ENCODE data around the gene DNAH17.
A peak's percentile ranks its signal among the peaks of the same experiment; 100 is the strongest.

Gene DNAH17

DNA sequence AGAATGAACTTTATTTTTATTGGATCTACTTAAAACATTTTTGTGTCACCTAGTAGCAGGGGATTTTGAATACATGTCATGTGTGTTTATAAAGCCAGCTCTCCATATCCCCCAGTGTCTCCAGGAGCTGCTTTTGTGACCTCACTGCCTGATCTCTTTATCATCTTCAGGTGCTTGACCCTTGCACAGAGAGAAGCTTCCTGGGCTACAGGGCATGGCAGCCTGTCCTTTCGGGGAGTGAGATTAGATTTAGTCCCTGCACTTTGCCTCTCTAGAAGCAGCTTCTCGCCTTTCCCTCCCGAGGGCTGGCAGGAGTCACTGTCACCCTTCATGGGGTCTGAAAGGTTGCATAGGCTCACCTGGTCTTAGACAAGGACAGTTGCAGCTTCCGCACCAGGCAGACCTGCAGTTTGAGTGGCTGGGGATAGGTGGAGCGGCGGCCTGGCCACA is 156.1 kb downstream of the DNAH17 start:
- Histone ChIP-seq H2AFZ (no peak overlapping the region), H3K9ac (no peak overlapping the region), H3K36me3 (ENCODE audit: control insufficient read depth, insufficient read depth, low read length) (no peaks in the 10 kb centered on the region), H3K4me1 (no peaks in the 10 kb centered on the region), H3K79me2 (no peaks in the 10 kb centered on the region), H3K27ac (no peak overlapping the region), H3K4me2 (ENCODE audit: low read length) (no peak overlapping the region), H3K27me3 (ENCODE audit: control insufficient read depth, insufficient read depth, low read length) (no peaks in the 10 kb centered on the region), H3K9me3 (ENCODE audit: control insufficient read depth, low read length) (no peaks in the 10 kb centered on the region), H3K4me3 (ENCODE audit: low read depth, low read length) (no peak overlapping the region)
- TF ChIP-seq CTCF (IDR thresholded peaks at IDR 0.05): no peak

DNA sequence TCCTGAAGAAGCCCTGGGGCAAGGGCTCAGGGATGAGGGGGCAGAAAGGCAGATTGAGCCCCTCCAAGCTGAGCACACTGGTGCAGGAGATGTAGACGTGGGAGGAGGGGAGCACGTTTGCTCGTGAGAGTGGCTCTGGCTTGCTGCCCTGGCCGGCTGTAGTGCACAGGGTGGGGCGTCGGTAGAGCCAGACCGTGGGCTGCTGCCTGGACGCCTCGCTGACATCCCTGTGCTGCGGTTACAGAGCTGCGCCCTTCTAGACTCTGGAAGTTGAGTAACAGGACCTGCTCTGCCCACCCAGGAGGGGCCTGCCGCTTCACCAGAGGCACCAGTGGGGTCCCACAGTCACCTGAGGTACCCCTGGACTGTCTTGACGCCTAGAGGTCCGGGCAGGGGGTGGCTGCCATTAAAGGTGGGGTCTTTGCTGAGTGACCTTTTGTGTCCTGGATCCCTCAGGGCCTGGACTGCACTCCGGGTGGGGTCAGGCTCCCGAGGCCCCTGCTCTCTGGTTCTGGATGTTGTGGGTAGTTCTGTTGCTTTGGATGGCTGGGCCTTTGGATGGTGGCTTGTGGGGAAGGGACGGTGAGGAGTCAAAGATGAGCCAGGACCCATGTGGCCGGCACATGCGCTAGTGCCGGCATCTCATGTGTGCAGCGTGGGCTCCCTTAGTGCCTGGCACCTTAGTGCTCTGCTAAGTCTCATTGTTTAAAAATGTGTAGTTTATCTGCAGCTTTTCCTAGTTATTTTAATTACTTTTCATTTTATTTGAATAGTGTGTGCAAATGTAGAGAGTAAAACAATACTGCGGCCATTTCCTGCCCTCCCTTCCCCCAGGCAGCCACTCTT is 157.0 kb downstream of the DNAH17 start:
- Histone ChIP-seq H3K4me1 (no peaks in the 10 kb centered on the region), H3K9me3 (ENCODE audit: control insufficient read depth, low read length) (no peaks in the 10 kb centered on the region), H3K4me2 (ENCODE audit: low read length) (no peak overlapping the region), H3K27me3 (ENCODE audit: control insufficient read depth, insufficient read depth, low read length) (no peaks in the 10 kb centered on the region), H3K79me2 (no peaks in the 10 kb centered on the region), H2AFZ (no peak overlapping the region), H3K27ac (peak overlapping the region; percentile 59), H3K9ac (no peak overlapping the region), H3K36me3 (ENCODE audit: control insufficient read depth, insufficient read depth, low read length) (no peaks in the 10 kb centered on the region), H3K4me3 (ENCODE audit: low read depth, low read length) (no peak overlapping the region)
- TF ChIP-seq CTCF (IDR thresholded peaks at IDR 0.05): no peak

- H3K4me2 ChIP-seq (ENCODE audit: low read length): no peak overlapping the region
- H3K9me3 ChIP-seq (ENCODE audit: control insufficient read depth, low read length): no peaks in the 10 kb centered on the region
- H3K36me3 ChIP-seq (ENCODE audit: control insufficient read depth, insufficient read depth, low read length): no peaks in the 10 kb centered on the region
- H3K4me3 ChIP-seq (ENCODE audit: low read depth, low read length): no peak overlapping the region
- H3K27me3 ChIP-seq (ENCODE audit: control insufficient read depth, insufficient read depth, low read length): no peaks in the 10 kb centered on the region
- TF ChIP-seq CTCF (IDR thresholded peaks at IDR 0.05): no peak
- no peak overlapping the region for H2AFZ ChIP-seq
- no peaks in the 10 kb centered on the region for H3K4me1 ChIP-seq
- H3K79me2 ChIP-seq: no peaks in the 10 kb centered on the region
- H3K27ac ChIP-seq: peak overlapping the region; percentile 75
- H3K9ac ChIP-seq: no peak overlapping the region
Observed at GRCh38 chr17:78418326-78419026, 158.7 kb downstream of the DNAH17 start.

DNA sequence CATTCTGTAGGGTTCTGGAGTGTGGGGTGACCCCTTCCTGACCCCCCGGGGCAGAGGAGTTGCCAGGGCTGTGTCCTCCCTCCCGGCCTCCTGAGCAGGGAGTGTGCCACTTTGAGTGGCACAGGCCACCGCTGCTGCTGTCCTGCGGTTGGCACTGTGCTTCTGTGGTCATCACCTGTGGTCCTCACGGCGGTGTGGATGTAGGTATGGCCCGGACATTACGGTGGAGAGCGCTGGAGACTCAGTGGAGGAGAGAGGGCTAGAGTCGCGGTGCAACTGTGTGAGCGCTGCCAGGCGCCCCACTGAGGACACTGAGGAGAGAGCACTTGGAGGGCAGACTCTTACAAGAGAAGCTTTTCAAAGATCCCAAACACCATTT is 159.7 kb downstream of the DNAH17 start:
- no peaks in the 10 kb centered on the region for H3K27me3 ChIP-seq (ENCODE audit: control insufficient read depth, insufficient read depth, low read length)
- no peak for TF ChIP-seq CTCF (IDR thresholded peaks at IDR 0.05)
- no peaks in the 10 kb centered on the region for H3K9me3 ChIP-seq (ENCODE audit: control insufficient read depth, low read length)
- no peak overlapping the region for H3K4me2 ChIP-seq (ENCODE audit: low read length)
- no peak overlapping the region for H3K4me3 ChIP-seq (ENCODE audit: low read depth, low read length)
- no peaks in the 10 kb centered on the region for H3K36me3 ChIP-seq (ENCODE audit: control insufficient read depth, insufficient read depth, low read length)
- H3K4me1 ChIP-seq: no peaks in the 10 kb centered on the region
- peaks cover 3% of the 10 kb centered on the region for H3K79me2 ChIP-seq
- H3K9ac ChIP-seq: no peak overlapping the region
- H3K27ac ChIP-seq: peak overlapping the region; percentile 75
- no peak overlapping the region for H2AFZ ChIP-seq
